ENCODE results near the gene RFT1.

GRCh38 chr3:53173107-53173506 is 42.9 kb upstream of the RFT1 start:
- TF ChIP-seq CTCF (IDR thresholded peaks at IDR 0.05; ENCODE audit: low read depth, low read length): no peak
- TF ChIP-seq EZH2phosphoT487 (IDR thresholded peaks at IDR 0.05; ENCODE audit: low read depth): no peak

Data from OCI-LY3 (cell line).